Right ventricle myocardium superior (tissue), 1 donor: ENCODE results near the gene CSNK1D. TPM values are rescaled to one million over a fixed set of nuclear protein-coding genes. Genes with fewer than 3 reads are reported as not detected.

Source experiments
- ATAC-seq: fragments of 200-7000 bp; cut with Tn5 transposase; one replicate; pipeline ENCODE4 v1.9.1; 2020; ENCODE audit warnings: mild to moderate bottlenecking; ENCODE audit not compliant: poor library complexity
- DNase-seq: peaks from one replicate; pipeline ENCODE4 v3.0.0-alpha.2; 2020
- intact Hi-C: fragments of 100-400 bp; cut with DNase I; formaldehyde crosslinking; loops from one replicate; pipeline ENCODE4 v1.11.2; 2022
- total RNA-seq: library from RNA; stranded (reverse); fragmentation: NEBNext Ultra II Directional; extraction: Animal tissue kit (Norgen Biotek cat#: 25700); gene quantifications from one replicate; pipeline ENCODE4 v1.2.1, GENCODE V29; 2021
- donor health status: DM: no; HTN: yes; CAD: no; lungs with severe emphysema.

Gene CSNK1D
- total RNA-seq, 1 donor from 2014 or later: 54.4 TPM

GRCh38 chr17:82281502-82282238 lies 8.2 kb upstream of the CSNK1D start:
- ATAC-seq: no peak
- intact Hi-C loops: no loop called here
- no peak for DNase-seq

- DNase-seq (no peak), ATAC-seq (no peak)
- intact Hi-C loops: no loop called here
Measured at GRCh38 chr17:82281076-82281475, 7.6 kb upstream of the CSNK1D start.

- ATAC-seq (no peak), DNase-seq (no peak)
- intact Hi-C loops: no loop called here
Measured at GRCh38 chr17:82280537-82280936, 7.0 kb upstream of the CSNK1D start.

- intact Hi-C loops: no loop called here
- DNase-seq (no peak), ATAC-seq (no peak)
Measured at GRCh38 chr17:82278786-82279391, 5.4 kb upstream of the CSNK1D start.

- no peak for ATAC-seq
- intact Hi-C loops: no loop called here
- no peak for DNase-seq
Measured at GRCh38 chr17:82278308-82278707, 4.8 kb upstream of the CSNK1D start.

- no peak for DNase-seq
- ATAC-seq: no peak
- intact Hi-C loops: no loop called here
Measured at GRCh38 chr17:82277851-82278250, 4.4 kb upstream of the CSNK1D start.

GRCh38 chr17:82276938-82277337 lies 3.4 kb upstream of the CSNK1D start:
- no peak for DNase-seq
- no peak for ATAC-seq
- intact Hi-C loops: no loop called here

GRCh38 chr17:82275326-82275725 lies 1.8 kb upstream of the CSNK1D start:
- no peak for DNase-seq

GRCh38 chr17:82274134-82275020 lies 877 bp upstream of the CSNK1D start:
- ATAC-seq (no peak), DNase-seq (no peak)
- intact Hi-C loops: no loop called here

More at GRCh38 chr17:82275326-82275725, 1.8 kb upstream of the CSNK1D start:
- ATAC-seq: no peak
- intact Hi-C loops: no loop called here

GRCh38 chr17:82272495-82273326 lies 789 bp downstream of the CSNK1D start:
- intact Hi-C loops: no loop called here
- DNase-seq: peak; percentile 67
- peak; percentile 41 for ATAC-seq

- DNase-seq: no peak
- intact Hi-C loops: no loop called here
- no peak for ATAC-seq
Measured at GRCh38 chr17:82271401-82271800, 2.1 kb downstream of the CSNK1D start.

GRCh38 chr17:82270651-82271050 lies 2.8 kb downstream of the CSNK1D start:
- DNase-seq: no peak
- no peak for ATAC-seq

GRCh38 chr17:82269882-82270500 lies 3.5 kb downstream of the CSNK1D start:
- ATAC-seq: no peak
- DNase-seq: no peak
- intact Hi-C loops: loop anchor here (10.0 kb wide), 1 partner anchor 785 kb away; no protein-coding TSS in a partner anchor

More at GRCh38 chr17:82270651-82271050, 2.8 kb downstream of the CSNK1D start:
- intact Hi-C loops: no loop called here

GRCh38 chr17:82269138-82269881 lies 4.2 kb downstream of the CSNK1D start:
- ATAC-seq: no peak
- no peak for DNase-seq

GRCh38 chr17:82267575-82268379 lies 5.7 kb downstream of the CSNK1D start:
- intact Hi-C loops: loop anchor here (10.0 kb wide), 1 partner anchor 787 kb away; no protein-coding TSS in a partner anchor
- ATAC-seq: peak; percentile 95
- DNase-seq: peak; percentile 96

More at GRCh38 chr17:82269138-82269881, 4.2 kb downstream of the CSNK1D start:
- intact Hi-C loops: loop anchor here (10.0 kb wide), 1 partner anchor 785 kb away; no protein-coding TSS in a partner anchor

GRCh38 chr17:82266142-82266541 lies 7.4 kb downstream of the CSNK1D start:
- ATAC-seq: no peak
- intact Hi-C loops: loop anchor here (10.0 kb wide), 1 partner anchor 789 kb away; no protein-coding TSS in a partner anchor

More at GRCh38 chr17:82266142-82266541, 7.4 kb downstream of the CSNK1D start:
- no peak for DNase-seq
